A549 (cell line): Measurements from ENCODE around the gene CENPB. TPM values are rescaled to one million over a fixed set of nuclear protein-coding genes. Genes with fewer than 3 reads are reported as not detected.
A peak's percentile ranks its signal among the peaks of the same experiment; 100 is the strongest.

Experiments
- ATAC-seq, 2 experiments: fragments of 200-7000 bp in 1 of 2; fragments of >200 bp in 1 of 2; cut with Nextera tagmentation in 1 of 2; cut with Tn5 transposase in 1 of 2; 3 replicates each; pipeline versions ENCODE4 v1.8.0 to v1.9.1; 2018 to 2020; ENCODE audit warnings: mild to moderate bottlenecking in 1 of 2, moderate library complexity in 1 of 2
- CTCF ChIA-PET: fragments of 300-600 bp; sonication (Branson Sonifier 250); formaldehyde crosslinking; extraction: SDS; loops from one replicate; lab custom pipeline; 2021; ENCODE audit warnings: antibody characterized with exemption, inconsistent platforms; lab: Yijun Ruan, JAX
- POLR2A ChIA-PET: fragments of 350-600 bp; formaldehyde crosslinking; extraction: SDS; loops from one replicate; lab custom pipeline; 2021; ENCODE audit warnings: antibody characterized with exemption, inconsistent platforms; lab: Yijun Ruan, JAX
- DNase-seq, 2 experiments: peaks; one replicate each; pipeline versions ENCODE4 v3.0.0 to v3.0.0-alpha.2; 2011 to 2016; ENCODE audit warnings: low read depth in 1 of 2, low spot score in 1 of 2
- FAIRE-seq: peaks from 2 replicates; lab custom pipeline; 2011; peaks lifted over from hg19 to GRCh38; lab: Jason Lieb, UNC
- H3K27ac ChIP-seq, 2 experiments: fragments of >200 bp; sonication (Bioruptor Twin); formaldehyde crosslinking; 3 replicates each; pipeline ENCODE4 v1.5.1; 2016 to 2017
- H3K4me1 ChIP-seq: fragments of >200 bp; sonication (Bioruptor Twin); formaldehyde crosslinking; 3 replicates; pipeline ENCODE4 v1.6.1; 2016
- H3K4me2 ChIP-seq: fragments of >200 bp; sonication (Bioruptor Twin); formaldehyde crosslinking; 3 replicates; pipeline ENCODE4 v1.6.1; 2016
- H3K4me3 ChIP-seq: fragments of >200 bp; sonication (Bioruptor Twin); formaldehyde crosslinking; 3 replicates; pipeline ENCODE4 v1.5.1; 2016
- H3K9me3 ChIP-seq: fragments of >200 bp; sonication (Bioruptor Twin); formaldehyde crosslinking; 3 replicates; pipeline ENCODE4 v1.6.1; 2016
- ATOH8 ChIP-seq: fragments of 250-450 bp; sonication (Bioruptor Pico); IDR thresholded peaks from 2 replicates; pipeline ENCODE4 v1.5.0; 2020; ENCODE audit warnings: low read depth, mild to moderate bottlenecking, moderate library complexity
- BHLHE40 ChIP-seq: IDR thresholded peaks from 2 replicates; pipeline ENCODE4 v1.6.1; 2012; ENCODE audit warnings: low read depth, low read length, inconsistent platforms
- CHD4 ChIP-seq: fragments of 200-600 bp; sonication (generic); IDR thresholded peaks from 2 replicates; pipeline ENCODE4 v1.6.1; 2016; ENCODE audit warnings: antibody characterized with exemption, mild to moderate bottlenecking, borderline replicate concordance
- CTCF ChIP-seq: fragments of >200 bp; sonication (Bioruptor Twin); formaldehyde crosslinking; IDR thresholded peaks from 3 replicates; pipeline ENCODE4 v1.5.1; 2016
- FOSL2 ChIP-seq, 2 experiments: fragments of 450-650 bp in 1 of 2; fragments of >200 bp in 1 of 2; sonication (Bioruptor Twin) in 1 of 2; formaldehyde crosslinking; IDR thresholded peaks; 2 replicates each; pipeline versions ENCODE4 v1.5.0 to v1.6.1; 2016 to 2020; ENCODE audit warnings: mild to moderate bottlenecking in 1 of 2, moderate library complexity in 1 of 2
- FOXS1 ChIP-seq: fragments of 250-450 bp; sonication (Bioruptor Pico); IDR thresholded peaks from 2 replicates; pipeline ENCODE4 v1.5.0; 2020; ENCODE audit warnings: mild to moderate bottlenecking, moderate library complexity
- HOXB5 ChIP-seq: fragments of 250-450 bp; sonication (Bioruptor Pico); IDR thresholded peaks from 2 replicates; pipeline ENCODE4 v1.5.0; 2020; ENCODE audit warnings: mild to moderate bottlenecking, moderate library complexity
- JUN ChIP-seq, 2 experiments: fragments of >200 bp; sonication (Bioruptor Twin); formaldehyde crosslinking; IDR thresholded peaks; 2 replicates in 1 of 2; 3 replicates in 1 of 2; pipeline ENCODE4 v1.6.1; 2016 to 2017
- KDM1A ChIP-seq: fragments of 200-600 bp; sonication (generic); IDR thresholded peaks from 2 replicates; pipeline ENCODE4 v1.6.1; 2016; ENCODE audit warnings: low read depth, mild to moderate bottlenecking
- MAX ChIP-seq: IDR thresholded peaks from 2 replicates; pipeline ENCODE4 v1.6.1; 2012
- MYC ChIP-seq: IDR thresholded peaks from 2 replicates; pipeline ENCODE4 v1.6.1; 2012; ENCODE audit warnings: mild to moderate bottlenecking, inconsistent platforms, low read length, improper control_type of control experiment, borderline replicate concordance
- NR3C1 ChIP-seq: fragments of >200 bp; sonication (Bioruptor Twin); formaldehyde crosslinking; IDR thresholded peaks from 3 replicates; pipeline ENCODE4 v1.6.1; 2017
- PHF8 ChIP-seq: fragments of 200-600 bp; sonication (generic); IDR thresholded peaks from 2 replicates; pipeline ENCODE4 v1.6.1; 2016; ENCODE audit warnings: low read depth, mild to moderate bottlenecking, antibody characterized with exemption, moderate library complexity, borderline replicate concordance
- POLR2A ChIP-seq: IDR thresholded peaks from 2 replicates; pipeline ENCODE4 v1.6.1; 2012; ENCODE audit warnings: mild to moderate bottlenecking, low read length
- POLR2AphosphoS2 ChIP-seq: conservative IDR thresholded peaks from 2 replicates; pipeline ENCODE4 v1.6.1; 2012; ENCODE audit warnings: low read length, improper control_type of control experiment, inconsistent platforms
- RAD21 ChIP-seq, 2 experiments: fragments of >200 bp in 1 of 2; sonication (Bioruptor Twin) in 1 of 2; formaldehyde crosslinking in 1 of 2; IDR thresholded peaks in 1 of 2; conservative IDR thresholded peaks in 1 of 2; 2 replicates in 1 of 2; 3 replicates in 1 of 2; pipeline ENCODE4 v1.6.1; 2012 to 2018; ENCODE audit warnings: inconsistent platforms in 1 of 2
- RFX5 ChIP-seq: fragments of 450-650 bp; IDR thresholded peaks from 2 replicates; pipeline ENCODE4 v1.7.1; 2014; ENCODE audit warnings: antibody characterized with exemption, mild to moderate bottlenecking, moderate library complexity
- RNF2 ChIP-seq: fragments of 200-600 bp; sonication (generic); IDR thresholded peaks from 2 replicates; pipeline ENCODE4 v1.6.1; 2016; ENCODE audit warnings: low read depth, mild to moderate bottlenecking, antibody characterized with exemption, moderate library complexity, borderline replicate concordance
- SMC3 ChIP-seq: fragments of >200 bp; sonication (Bioruptor Twin); formaldehyde crosslinking; IDR thresholded peaks from 3 replicates; pipeline ENCODE4 v1.6.1; 2018; ENCODE audit warnings: inconsistent platforms
- SREBF2 ChIP-seq: fragments of 450-650 bp; IDR thresholded peaks from 2 replicates; pipeline ENCODE4 v1.6.1; 2014; ENCODE audit warnings: mild to moderate bottlenecking, moderate library complexity
- ZC3H11A ChIP-seq: fragments of 450-650 bp; IDR thresholded peaks from 2 replicates; pipeline ENCODE4 v1.6.1; 2014; ENCODE audit warnings: antibody characterized with exemption, mild to moderate bottlenecking
- WGBS: methylation state at CpG from one replicate; pipeline ENCODE4 v1.1.6; 2017; ENCODE audit errors: missing lambda C conversion rate; 5-methylcytosine and 5-hydroxymethylcytosine counted together
- polyA plus RNA-seq, 4 experiments: library from polyadenylated mRNA; depleted of rRNA in 3 of 4; stranded (reverse); fragments of >200 nt; fragmentation: RNase III in 1 of 4; extraction: RNeasy Plus Mini Kit Qiagen cat#74134 plus additional on column Dnase treatment in 1 of 4; gene quantifications; 2 replicates in 3 of 4; 3 replicates in 1 of 4; pipeline ENCODE4 v1.2.3, GENCODE V29; 2011 to 2017

CENPB gene
- polyA plus RNA-seq, 2 of the 4 experiments (the other 2 are of a cell fraction) = 42.6 to 106 TPM

GRCh38 chr20:3768342-3769130, 18.0 kb downstream of the CENPB start:
- CTCF ChIA-PET = interaction anchor here (0.7 to 72.1 kb wide), 17 partner anchors 4 to 324 kb away, joined by 3 to 2233 read pairs (median 4); partner anchors contain the start of genes ADAM33, ADISSP, AP5S1 and CENPB
- H3K27ac ChIP-seq = peak overlapping the region; percentile 86 to 92
- H3K9me3 ChIP-seq = no peaks in the 10 kb centered on the region
- peak; percentile 72 to 81 for ATAC-seq
- H3K4me2 ChIP-seq = peak overlapping the region; percentile 75
- POLR2A ChIA-PET = interaction anchor here (1.1 to 3.1 kb wide), 14 partner anchors 8 to 124 kb away, joined by 4 to 27 read pairs (median 8); partner anchors contain the start of genes AP5S1 and SPEF1
- DNase-seq = peak; percentile 89 to 90
- peaks cover 20% of the 10 kb centered on the region for H3K4me1 ChIP-seq
- TF ChIP-seq ATOH8 (no peak), NR3C1 (no peak), SREBF2 (no peak; the same call in 1 of the 2 replicates), KDM1A (peak; percentile 95), CHD4 (no peak), CTCF (peak; percentile 76), ZC3H11A (no peak), SMC3 (peak; percentile 86), FOXS1 (no peak), BHLHE40 (no peak), HOXB5 (CRISPR knock-in tag) (0 out of 2 replicates have a peak, but pooled peaks have one; percentile 41), RFX5 (no peak; the same call in 1 of the 2 replicates), RAD21 (conservative IDR thresholded peaks at IDR 0.05 in 1 of 2, IDR thresholded peaks at IDR 0.05 in 1 of 2) (peak; percentile 49 to 63; a peak in 4 of 5 replicates), POLR2AphosphoS2 (no peak), MYC (peak; percentile 33; the same call in 1 of the 2 replicates), POLR2A (0 out of 2 replicates have a peak, but pooled peaks have one; percentile 15), RNF2 (peak; percentile 74; the same call in 1 of the 2 replicates), FOSL2 (IDR thresholded peaks at IDR 0.05) (no peak), FOSL2 (CRISPR knock-in tag; IDR thresholded peaks at IDR 0.05) (peak; percentile 72), MAX (0 out of 2 replicates have a peak, but pooled peaks have one; percentile 12), PHF8 (peak; percentile 63; the same call in 1 of the 2 replicates), JUN (IDR thresholded peaks at IDR 0.05) (no peak)
- under 1% methylated on average over 46 of the region's 51 CpGs for WGBS
- peak overlapping the region; percentile 87 for H3K4me3 ChIP-seq
- FAIRE-seq = peak; percentile 96
